Measurements from ENCODE around the gene RPS3. TPM values are rescaled to one million over a fixed set of nuclear protein-coding genes. Genes with fewer than 3 reads are reported as not detected.

Gene RPS3
- total RNA-seq, 1 donor from 2014 or later = 1,761 TPM

DNA sequence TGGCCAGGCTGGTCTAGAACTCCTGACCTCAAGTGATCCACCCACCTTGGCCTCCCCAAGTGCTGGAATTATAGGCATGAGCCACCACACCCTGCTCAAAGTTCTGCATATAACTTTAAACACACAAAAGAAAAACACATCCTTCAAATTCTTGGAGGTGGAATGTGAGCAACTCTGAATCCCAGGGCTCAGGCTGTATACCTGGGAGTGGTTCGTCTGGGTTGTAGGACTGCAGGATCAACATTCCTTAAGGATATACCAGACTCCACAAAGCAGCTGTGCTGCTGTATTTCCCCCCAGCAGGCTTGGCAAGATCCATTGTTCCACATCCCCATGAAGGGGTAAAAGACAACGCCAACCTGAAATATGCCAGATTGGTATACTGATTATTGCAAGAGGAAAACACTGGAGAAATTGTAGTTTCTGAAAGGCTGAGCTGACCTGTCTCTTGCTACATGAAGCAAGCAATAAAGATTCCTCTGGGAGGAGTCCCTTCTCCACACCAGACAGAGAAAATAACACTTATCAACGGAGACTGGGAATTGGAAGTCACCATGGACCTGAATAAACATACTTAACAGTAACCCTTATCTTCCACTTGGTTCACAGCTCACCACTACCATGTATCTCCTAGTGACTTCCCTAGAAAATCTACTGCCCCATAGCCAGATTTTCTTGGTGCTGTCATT lies 12.2 kb upstream of the RPS3 start:
- Histone ChIP-seq H3K27ac (no peak overlapping the region), H3K4me3 (no peak overlapping the region), H3K27me3 (ENCODE audit: low read depth) (no peaks in the 10 kb centered on the region), H3K9me3 (no peaks in the 10 kb centered on the region), H3K36me3 (no peaks in the 10 kb centered on the region), H3K4me1 (peaks cover 33% of the 10 kb centered on the region)
- TF ChIP-seq, protein P1, sequence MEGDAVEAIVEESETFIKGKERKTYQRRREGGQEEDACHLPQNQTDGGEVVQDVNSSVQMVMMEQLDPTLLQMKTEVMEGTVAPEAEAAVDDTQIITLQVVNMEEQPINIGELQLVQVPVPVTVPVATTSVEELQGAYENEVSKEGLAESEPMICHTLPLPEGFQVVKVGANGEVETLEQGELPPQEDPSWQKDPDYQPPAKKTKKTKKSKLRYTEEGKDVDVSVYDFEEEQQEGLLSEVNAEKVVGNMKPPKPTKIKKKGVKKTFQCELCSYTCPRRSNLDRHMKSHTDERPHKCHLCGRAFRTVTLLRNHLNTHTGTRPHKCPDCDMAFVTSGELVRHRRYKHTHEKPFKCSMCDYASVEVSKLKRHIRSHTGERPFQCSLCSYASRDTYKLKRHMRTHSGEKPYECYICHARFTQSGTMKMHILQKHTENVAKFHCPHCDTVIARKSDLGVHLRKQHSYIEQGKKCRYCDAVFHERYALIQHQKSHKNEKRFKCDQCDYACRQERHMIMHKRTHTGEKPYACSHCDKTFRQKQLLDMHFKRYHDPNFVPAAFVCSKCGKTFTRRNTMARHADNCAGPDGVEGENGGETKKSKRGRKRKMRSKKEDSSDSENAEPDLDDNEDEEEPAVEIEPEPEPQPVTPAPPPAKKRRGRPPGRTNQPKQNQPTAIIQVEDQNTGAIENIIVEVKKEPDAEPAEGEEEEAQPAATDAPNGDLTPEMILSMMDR (IDR thresholded peaks at IDR 0.05) = no peak
- ATAC-seq (peak; percentile 35 to 40), DNase-seq (no peak)
- intact Hi-C loops (cut with DNase I) = loop anchor here (10.0 kb wide), 2 partner anchors 62 to 102 kb away; no protein-coding TSS in a partner anchor

DNA sequence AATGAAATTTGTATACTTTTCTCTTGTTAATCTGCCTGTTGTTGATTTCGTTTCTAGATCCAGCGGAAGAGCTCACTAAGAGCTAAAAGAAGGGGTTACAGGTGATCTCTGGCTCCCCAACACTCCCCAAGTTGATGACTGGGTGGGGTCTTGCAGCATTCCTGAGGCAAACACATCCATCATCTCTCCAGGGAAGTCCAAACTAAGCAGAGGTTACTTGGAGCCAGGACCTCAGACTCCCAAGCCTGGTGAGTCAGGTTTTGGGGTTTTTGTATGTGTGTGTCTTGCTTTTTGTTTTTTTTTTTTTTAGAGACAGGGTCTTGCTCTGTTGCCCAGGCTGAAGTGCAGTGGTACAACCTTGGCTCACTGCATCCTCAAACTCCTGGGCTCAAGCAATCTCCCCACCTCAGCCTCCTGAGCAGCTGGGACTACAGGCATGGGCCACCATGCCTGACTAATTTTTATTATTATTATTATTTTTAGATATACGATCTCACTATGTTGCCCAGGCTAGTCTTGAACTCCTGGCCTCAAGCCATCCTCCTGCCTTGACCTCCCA lies 11.5 kb upstream of the RPS3 start:
- Histone ChIP-seq H3K4me1 (peaks cover 28% of the 10 kb centered on the region), H3K27ac (peak overlapping the region; percentile 27), H3K4me3 (no peak overlapping the region), H3K27me3 (ENCODE audit: low read depth) (no peaks in the 10 kb centered on the region), H3K9me3 (no peaks in the 10 kb centered on the region), H3K36me3 (no peaks in the 10 kb centered on the region)
- TF ChIP-seq, protein P1 (IDR thresholded peaks at IDR 0.05) = no peak
- intact Hi-C loops (cut with DNase I) = loop anchor here (10.0 kb wide), 2 partner anchors 63 to 103 kb away; no protein-coding TSS in a partner anchor
- ATAC-seq (no peak), DNase-seq (no peak)

DNA sequence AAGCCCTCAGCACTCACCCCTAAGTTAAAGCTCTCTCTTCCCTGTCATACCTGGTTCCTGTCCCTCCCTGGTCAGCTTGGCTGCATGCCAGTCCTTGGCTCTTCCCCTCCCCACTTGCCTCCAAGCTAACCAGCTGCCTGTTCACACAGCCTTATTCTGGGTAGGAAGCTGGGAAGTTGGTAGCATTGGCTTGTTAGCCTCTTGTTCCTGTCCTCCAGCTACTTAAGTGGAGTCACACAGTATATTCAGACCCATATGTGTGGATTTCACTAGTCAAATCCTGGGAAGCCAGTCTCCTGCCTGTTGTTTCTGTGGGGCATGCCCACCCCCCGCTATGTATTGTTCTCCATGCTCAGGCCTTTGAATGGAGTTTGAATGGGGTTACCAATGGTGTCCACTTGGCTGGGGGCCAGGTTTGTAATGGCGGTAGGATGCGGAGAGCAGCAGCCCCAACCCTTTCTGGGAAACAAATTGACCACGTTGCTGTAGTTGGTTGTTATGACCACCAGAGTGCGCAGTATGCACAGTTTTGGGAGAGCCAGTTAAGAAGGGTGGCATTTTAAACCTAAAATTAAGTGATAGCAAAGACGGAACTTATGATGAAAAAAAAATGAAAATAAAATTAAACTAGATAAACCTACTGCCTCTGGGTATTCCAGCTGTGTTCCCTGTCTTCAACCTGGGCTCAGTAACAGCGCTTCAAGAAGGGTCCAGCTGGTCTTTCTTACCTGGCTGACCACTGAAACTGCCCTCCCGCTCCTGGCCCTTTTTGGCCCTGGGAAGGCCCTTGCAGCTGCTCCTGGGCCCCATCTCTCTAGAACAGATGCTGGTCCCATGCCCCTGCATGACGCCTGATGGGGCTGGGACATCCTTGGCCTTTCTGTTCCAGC lies 10.7 kb upstream of the RPS3 start:
- TF ChIP-seq, protein P1 (IDR thresholded peaks at IDR 0.05) = peak; percentile 85
- Histone ChIP-seq H3K4me3 (no peak overlapping the region), H3K4me1 (peaks cover 20% of the 10 kb centered on the region), H3K27me3 (ENCODE audit: low read depth) (no peaks in the 10 kb centered on the region), H3K27ac (peak overlapping the region; percentile 27), H3K36me3 (no peaks in the 10 kb centered on the region), H3K9me3 (no peaks in the 10 kb centered on the region)
- peak; percentile 77 for DNase-seq
- intact Hi-C loops (cut with DNase I) = loop anchor here (10.0 kb wide), 2 partner anchors 64 to 104 kb away; no protein-coding TSS in a partner anchor
- peak; percentile 75 to 85 for ATAC-seq

DNA sequence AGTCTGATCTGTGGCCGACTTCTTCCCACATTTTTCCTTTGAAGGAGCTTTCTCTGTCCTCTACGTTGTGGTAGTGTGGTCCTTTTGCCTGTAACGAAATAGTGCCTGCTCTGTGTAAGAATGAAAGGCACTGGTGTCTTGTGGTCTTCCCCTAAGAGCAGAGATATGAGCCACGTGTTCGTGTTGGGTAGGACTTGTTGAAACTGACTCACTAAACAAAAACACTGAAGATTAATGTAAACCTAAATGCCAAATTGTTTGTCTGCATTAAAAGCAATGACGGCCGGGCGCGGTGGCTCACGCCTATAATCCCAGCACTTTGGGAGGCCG lies 10.1 kb upstream of the RPS3 start:
- DNase-seq (no peak), ATAC-seq (no peak)
- H3K4me1 ChIP-seq = peaks cover 14% of the 10 kb centered on the region
- no peak overlapping the region for H3K27ac ChIP-seq
- intact Hi-C loops (cut with DNase I) = loop anchor here (10.0 kb wide), 2 partner anchors 64 to 104 kb away; no protein-coding TSS in a partner anchor
- H3K9me3 ChIP-seq = no peaks in the 10 kb centered on the region
- no peak overlapping the region for H3K4me3 ChIP-seq
- no peaks in the 10 kb centered on the region for H3K36me3 ChIP-seq
- H3K27me3 ChIP-seq (ENCODE audit: low read depth) = no peaks in the 10 kb centered on the region
- TF ChIP-seq, protein P1 (IDR thresholded peaks at IDR 0.05) = no peak

DNA sequence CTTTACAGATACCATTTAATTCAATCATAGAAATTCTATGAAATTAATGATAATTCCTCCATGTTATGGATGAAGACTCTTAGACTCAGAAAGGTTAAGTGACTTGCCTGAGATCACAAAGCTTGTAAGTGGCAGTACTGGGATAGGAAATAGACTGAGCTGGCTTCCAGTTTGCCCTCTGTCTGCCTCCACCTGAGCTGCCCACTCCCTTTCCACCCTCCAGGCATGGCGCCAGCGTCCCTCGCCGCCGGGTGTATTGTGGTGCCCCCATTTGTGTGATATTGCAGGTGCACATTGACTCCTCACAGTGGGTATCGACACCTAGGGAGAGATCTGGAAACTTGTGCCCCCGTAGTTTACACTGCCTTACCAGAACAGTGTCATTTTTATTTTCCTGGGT lies 9.4 kb upstream of the RPS3 start:
- TF ChIP-seq, protein P1 (IDR thresholded peaks at IDR 0.05) = no peak
- Histone ChIP-seq H3K4me1 (peaks cover 10% of the 10 kb centered on the region), H3K36me3 (no peaks in the 10 kb centered on the region), H3K9me3 (no peaks in the 10 kb centered on the region), H3K27me3 (ENCODE audit: low read depth) (no peaks in the 10 kb centered on the region), H3K4me3 (no peak overlapping the region), H3K27ac (no peak overlapping the region)
- DNase-seq (no peak), ATAC-seq (no peak)
- intact Hi-C loops (cut with DNase I) = loop anchor here (10.0 kb wide), 2 partner anchors 65 to 105 kb away; no protein-coding TSS in a partner anchor

Data from lower lobe of right lung (tissue), 2 donors.